NCI-H1694 (cell line): ENCODE data around the gene PDZK1IP1.
A peak's percentile ranks its signal among the peaks of the same experiment; 100 is the strongest.
"Not testable (repeated sequence)": the region's sequence is repeated elsewhere in the genome, so short reads cannot be mapped to it uniquely, and the experiment has no call there.

Experiments
- DNase-seq: peaks from one replicate; lab custom pipeline; 2025; lab: John Stamatoyannopoulos, UW

The PDZK1IP1 gene

DNA sequence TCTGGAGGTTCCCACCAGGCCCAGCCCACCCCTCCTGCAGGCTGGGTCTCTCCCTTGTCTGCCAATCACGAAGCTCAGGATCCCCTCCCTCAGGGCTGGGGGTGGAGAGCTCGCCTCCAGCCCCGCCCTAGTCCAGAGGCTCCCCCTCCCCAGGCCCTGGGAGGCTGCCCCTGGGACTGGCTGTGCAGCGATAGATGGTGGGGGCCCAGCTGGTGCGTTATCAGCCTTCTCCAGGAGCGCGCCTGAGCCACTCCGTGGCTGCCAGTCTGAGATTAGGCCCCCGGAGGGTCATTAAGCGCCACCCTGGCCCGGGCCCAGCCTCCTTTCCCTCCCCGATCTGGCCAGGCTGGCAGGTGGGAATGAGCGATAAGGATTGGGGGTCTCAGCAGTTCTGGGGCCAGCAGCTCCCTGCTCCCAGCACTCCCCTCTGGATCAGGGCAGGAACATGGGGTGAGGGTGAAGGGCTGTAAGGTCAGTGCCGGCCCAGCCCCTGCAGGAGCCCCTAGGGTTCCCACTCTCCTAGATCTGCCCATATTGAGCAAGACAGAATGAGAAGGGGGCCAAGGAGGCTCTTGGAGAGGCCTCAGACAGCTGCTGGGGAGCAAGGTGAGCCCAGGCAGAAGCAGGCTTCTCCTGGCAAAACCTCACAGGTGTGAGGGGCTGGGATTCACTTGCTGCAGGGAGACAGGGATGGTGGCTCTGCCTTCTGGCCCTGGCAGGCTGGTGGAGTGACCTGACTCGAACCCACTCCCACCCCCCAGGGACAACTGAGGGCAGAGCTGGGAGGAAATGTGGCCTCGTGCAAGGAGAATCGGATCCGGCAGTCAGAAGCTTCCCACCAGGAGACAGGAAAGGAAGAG lies 8.5 kb downstream of the PDZK1IP1 start:
- no peak for DNase-seq

DNA sequence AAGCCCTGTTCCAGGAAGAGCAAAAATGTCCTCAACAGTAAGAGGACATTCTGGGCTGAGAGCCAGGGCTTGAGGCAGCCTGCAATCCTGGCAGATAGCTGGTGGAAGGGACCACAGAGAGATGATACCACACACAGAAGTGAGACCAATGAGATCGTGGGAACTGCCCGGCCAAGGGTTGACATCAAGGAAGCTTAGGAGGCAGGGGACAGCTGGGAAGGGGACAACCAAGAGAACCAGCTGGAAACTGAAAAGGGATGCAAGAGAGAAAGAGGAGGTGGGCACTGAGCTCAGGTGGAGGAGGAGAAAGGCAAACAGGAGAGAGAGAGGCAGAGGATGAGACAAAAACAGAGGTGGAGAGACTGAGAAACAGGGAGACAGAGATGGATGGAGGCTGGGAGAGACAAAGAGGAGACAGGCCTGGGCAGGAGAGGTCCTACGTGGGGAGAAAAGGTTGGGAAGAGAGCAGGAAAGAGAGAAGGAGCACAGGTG lies 9.2 kb downstream of the PDZK1IP1 start:
- DNase-seq, result no peak

DNA sequence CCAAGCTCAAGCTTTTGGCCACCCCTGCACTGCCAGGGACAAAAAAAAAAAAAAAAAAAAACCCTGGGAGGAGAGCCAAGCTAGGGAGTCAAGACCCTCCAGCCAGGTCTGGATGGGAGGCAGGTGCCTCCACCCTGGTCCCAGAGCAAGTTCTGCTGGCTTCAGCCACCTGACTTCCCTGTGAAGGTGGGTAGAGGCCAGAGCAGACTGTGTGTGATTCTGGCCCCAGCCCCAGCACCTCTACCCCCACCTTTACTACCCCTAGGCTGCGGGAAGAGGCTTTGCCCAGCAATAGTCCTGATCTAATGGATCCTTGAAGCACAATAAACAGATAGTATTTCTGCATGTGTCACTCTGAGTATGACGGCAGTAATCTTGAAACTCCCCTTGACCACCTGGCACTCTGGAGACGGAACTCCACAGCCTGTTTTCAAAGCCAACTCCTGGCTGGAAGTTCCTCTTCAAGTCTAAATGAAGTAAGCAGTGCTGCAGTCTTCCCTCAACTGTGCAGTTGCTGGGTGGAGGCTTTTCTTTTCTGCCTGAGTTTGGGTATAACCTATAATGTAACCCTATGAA lies 9.8 kb downstream of the PDZK1IP1 start:
- no peak for DNase-seq

GRCh38 chr1:47179017-47179987 lies 10.5 kb downstream of the PDZK1IP1 start:
- DNase-seq, result peak; percentile 94

DNA sequence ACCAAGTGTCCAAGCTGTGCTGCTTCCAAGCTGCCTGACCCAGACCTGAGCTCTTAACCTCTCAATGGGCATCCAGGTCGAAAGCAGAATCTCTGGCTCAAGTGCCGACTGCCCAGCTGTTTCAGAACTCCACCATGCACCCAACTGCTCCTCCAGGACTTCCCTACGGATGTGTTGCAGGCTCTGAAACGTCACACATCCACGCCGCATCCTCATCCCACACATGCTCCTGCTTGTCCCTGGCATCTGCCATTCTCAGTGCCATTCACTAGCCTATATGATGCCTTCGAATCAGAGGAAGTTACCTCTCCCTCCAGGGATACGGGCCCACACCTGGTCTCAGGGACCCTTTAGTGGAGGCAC lies 11.2 kb downstream of the PDZK1IP1 start:
- DNase-seq, result no peak

DNA sequence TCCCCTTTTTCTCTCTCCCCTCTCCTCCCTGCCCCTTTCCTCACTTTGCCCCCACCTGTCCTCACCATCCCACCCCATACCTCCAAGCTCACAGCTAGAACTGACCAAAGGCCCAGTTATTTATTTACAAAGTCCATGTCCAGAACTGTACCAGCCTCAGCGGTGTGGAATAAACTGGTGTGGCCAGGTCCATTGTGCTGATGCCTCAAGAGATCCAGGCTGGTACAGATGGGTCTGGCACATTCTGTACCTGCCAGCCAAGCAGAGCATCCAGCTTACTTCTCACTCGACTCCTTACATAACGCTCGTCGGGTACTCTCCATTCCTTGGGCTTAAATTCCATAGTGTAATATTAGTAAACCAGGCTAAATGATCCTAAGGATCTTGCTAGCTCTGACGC lies 11.8 kb downstream of the PDZK1IP1 start:
- no peak for DNase-seq

DNA sequence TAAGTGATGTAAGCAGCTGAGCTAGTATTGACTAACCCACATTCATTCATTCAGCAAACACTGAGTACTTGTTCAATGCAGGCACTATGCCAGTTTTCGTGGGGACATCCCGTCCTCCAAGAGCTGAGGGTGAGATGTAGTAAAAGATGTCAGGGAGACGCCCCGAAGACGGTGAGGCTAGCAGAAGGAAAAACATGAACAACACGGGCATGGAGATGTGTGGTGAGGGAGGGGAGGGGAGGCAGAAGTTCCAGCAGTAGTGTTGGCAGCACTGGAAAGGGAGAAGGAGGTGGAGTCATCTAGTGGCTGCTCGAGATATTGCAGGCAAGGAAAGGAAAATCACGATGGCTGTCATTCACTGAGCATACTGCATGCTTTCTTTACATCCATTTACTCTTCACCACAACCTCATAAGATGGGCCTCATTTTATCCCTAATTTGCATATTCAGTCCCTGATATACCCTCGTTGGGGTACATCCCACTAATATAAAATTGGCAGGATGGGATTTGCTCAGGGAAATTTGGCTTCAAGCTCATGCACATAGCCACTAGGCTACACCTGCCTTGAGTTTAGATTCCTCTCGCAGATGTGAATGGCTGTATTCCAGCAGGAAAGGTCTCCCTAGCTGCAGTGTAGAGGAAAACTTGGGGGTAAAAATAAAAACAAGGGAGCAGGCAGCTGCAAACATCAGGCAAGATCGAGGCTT lies 14.5 kb downstream of the PDZK1IP1 start:
- peak; percentile 73 for DNase-seq

DNA sequence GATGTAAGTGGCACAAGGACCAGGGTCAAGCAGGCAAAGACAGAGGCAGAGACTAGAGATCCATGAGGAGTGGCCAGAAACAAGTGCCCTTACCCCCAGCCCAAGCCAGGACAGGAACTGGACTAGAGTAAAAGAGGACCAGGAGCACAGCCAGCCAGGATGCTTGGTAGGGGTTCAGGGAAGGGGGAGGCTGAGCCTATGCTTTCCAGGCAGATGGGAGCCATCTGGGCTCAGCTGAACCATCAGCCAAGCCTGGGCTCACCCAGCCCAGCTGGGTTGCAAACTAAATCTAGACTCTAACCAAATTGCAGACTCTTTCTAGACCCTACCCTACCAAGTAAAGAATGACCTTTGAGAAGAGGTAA lies 15.2 kb downstream of the PDZK1IP1 start:
- no peak for DNase-seq

- DNase-seq, result no peak
Measured at GRCh38 chr1:47172782-47173181, 17.1 kb downstream of the PDZK1IP1 start.

DNA sequence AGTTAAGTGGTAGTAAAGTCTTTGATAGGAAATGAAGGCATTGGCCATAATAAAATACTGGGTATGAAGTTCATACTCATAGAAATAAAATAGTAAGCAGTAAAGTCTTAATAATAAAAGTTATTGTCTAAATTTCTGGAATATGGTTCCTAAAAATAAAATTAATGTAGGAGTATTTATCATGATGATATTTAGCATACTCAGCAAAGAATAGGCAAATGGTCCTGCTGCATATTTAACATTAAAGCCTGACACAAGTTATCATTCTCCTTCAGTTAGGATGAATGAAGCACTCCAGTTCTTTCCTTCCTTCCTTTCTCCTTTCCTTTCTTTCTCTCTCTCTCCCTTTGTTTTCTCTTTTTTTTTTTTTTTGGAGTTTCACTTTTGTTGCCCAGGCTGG lies 25.3 kb downstream of the PDZK1IP1 start:
- DNase-seq, result no peak

DNA sequence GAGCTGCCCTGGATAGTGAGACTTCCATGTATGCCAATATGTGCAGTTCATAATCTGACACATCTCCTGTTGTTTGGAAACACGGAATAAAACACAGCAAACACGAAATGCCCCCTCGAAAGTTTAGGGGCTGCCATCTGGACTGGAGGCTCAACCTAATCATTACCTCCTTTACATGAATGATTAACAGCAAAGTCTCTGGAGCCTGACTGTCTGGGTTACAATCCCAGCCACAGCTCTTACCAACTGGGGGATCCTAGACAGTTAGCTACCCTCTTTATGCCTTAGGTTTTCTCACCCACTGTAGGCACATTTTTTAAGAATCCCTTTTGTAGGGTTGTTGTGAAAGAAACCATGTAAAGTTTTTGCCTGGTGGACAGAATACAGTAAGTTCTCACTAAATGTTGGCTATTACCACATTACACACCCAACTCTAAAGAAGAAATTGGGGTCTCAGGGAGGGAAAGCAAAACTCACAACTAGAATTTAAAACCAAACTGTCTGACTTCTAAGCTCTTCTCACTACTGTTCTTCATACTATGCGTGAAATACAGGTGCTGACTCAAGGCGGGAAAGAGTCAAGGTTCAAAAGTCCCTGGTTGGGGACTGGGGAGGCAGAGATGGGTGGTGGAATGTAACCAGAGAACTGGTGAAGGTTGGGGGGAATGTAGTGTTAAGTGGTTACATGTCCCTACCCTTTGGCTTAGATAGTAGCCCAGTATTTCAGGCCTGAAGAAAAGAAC lies 28.4 kb downstream of the PDZK1IP1 start:
- no peak for DNase-seq

GRCh38 chr1:47160716-47161115 lies 29.1 kb downstream of the PDZK1IP1 start:
- no peak for DNase-seq

DNA sequence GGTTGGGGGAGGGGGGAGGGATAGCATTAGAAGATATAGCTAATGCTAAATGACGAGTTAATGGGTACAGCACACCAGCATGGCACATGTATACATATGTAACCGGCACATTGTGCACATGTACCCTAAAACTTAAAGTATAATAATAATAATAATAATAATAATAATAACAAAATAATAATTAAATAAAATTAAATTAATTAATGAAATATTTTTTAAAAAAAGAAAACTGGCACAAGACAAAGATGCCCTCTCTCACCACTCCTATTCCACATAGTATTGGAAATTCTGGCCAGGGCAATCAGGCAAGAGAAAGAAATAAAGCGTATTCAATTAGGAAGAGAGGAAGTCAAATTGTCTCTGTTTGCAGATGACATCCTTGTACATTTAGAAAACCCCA lies 31.9 kb downstream of the PDZK1IP1 start:
- DNase-seq, result not testable (repeated sequence)

GRCh38 chr1:47156457-47156856 lies 33.4 kb downstream of the PDZK1IP1 start:
- DNase-seq, result not testable (repeated sequence)

DNA sequence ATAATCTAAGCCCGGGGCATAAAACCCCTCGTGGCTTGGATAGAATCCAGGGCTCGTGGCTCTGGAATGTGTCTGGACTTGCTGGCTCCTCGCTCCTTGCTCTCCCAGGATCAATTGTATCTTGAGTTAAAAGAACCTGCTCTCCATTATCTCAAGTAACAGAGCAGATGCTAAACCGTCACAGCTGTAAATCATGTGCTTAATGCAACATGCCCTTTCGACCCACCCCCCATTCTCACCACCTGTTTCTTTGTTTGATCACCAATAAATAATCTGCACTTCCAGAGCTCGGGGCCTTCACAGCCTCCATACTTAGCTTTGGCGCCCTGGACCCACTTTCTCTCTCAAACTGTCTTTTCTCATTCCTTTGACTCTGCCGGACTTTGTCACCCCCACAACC lies 40.7 kb downstream of the PDZK1IP1 start:
- DNase-seq, result not testable (repeated sequence)

- no peak for DNase-seq
Measured at GRCh38 chr1:47147047-47147785, 42.6 kb downstream of the PDZK1IP1 start.

- DNase-seq, result not testable (repeated sequence)
Measured at GRCh38 chr1:47146495-47146894, 43.3 kb downstream of the PDZK1IP1 start.

- DNase-seq, result not testable (repeated sequence)
Measured at GRCh38 chr1:47143654-47144053, 46.2 kb downstream of the PDZK1IP1 start.

DNA sequence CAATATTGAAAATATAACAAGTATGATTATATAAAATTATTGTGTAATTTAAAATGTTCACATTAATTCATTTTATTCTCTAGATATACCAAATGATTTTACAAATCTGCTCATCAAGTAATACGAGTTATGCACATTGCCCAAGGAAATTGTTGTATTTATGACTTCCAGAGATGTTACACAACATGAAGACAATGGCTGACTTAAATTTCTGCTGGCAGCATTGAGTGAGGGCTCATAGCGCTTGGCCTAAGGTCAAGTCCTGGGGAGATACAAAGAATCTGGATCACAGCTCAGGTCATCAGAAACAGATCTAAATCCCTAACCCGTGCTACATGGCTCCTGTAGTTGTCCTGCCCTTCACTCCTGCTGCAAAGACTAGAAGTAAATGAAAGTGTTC lies 49.5 kb downstream of the PDZK1IP1 start:
- DNase-seq, result not testable (repeated sequence)

- DNase-seq, result no peak
Measured at GRCh38 chr1:47137925-47138615, 51.8 kb downstream of the PDZK1IP1 start.
